Left ventricle myocardium superior (tissue), 1 donor: Measurements from ENCODE around the gene COX4I1. TPM values are rescaled to one million over a fixed set of nuclear protein-coding genes. Genes with fewer than 3 reads are reported as not detected.

Source experiments
- ATAC-seq: fragments of 200-7000 bp; cut with Tn5 transposase; one replicate; pipeline ENCODE4 v1.9.1; 2020; ENCODE audit warnings: mild to moderate bottlenecking, moderate library complexity
- DNase-seq: peaks from one replicate; pipeline ENCODE4 v3.0.0-alpha.2; 2020
- intact Hi-C: fragments of 100-400 bp; cut with micrococcal nuclease; formaldehyde crosslinking; loops from one replicate; pipeline ENCODE4 v1.11.0; 2022
- total RNA-seq: library from RNA; stranded (reverse); fragmentation: NEBNext Ultra II Directional; extraction: Animal tissue kit (Norgen Biotek cat#: 25700); gene quantifications from one replicate; pipeline ENCODE4 v1.2.1, GENCODE V29; 2021
- donor health status: DM: no; HTN: yes; CAD: no; lungs with severe emphysema.

COX4I1 gene
- total RNA-seq, 1 donor from 2014 or later: 2,116 TPM

DNA sequence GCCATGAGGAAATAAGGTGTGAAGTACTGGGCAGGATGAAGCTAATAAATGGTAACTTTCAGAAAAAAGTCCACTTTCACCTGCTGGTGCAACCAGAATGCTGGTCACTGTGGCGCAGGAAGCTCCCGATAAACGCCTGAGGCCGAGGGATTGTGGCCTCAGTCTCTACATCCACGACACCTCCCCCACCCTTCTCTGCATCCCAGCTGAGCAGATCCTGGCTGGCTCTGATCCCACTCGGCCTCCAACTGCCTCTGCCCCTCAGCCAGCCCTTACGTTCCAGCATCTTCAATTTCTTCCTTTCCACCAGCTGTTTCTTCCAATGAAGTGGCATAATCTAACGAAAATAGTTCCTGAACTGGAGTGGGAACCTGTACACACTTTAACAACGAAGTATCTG lies 49.5 kb downstream of the COX4I1 start:
- intact Hi-C loops: no loop called here
- DNase-seq (no peak), ATAC-seq (no peak)

DNA sequence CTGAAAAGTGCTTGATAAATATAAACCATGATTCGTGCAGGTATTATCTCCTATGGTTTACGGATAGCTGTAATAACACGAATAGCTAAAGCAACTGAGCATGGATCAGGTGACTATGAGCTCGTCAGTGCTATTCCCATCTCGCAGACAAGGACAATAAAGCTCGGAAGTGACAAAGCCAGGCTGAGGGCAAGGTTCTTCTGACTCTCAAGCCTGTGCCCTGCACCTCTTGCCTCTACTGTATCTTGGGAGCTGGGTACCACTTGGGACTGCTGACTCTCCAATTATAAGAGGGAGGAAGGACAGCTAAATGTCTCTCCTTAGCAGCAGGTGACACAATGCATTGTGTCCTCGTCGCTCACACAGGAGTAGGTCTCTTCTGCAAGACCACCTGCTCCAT lies 49.9 kb downstream of the COX4I1 start:
- intact Hi-C loops: no loop called here
- no peak for ATAC-seq
- no peak for DNase-seq

DNA sequence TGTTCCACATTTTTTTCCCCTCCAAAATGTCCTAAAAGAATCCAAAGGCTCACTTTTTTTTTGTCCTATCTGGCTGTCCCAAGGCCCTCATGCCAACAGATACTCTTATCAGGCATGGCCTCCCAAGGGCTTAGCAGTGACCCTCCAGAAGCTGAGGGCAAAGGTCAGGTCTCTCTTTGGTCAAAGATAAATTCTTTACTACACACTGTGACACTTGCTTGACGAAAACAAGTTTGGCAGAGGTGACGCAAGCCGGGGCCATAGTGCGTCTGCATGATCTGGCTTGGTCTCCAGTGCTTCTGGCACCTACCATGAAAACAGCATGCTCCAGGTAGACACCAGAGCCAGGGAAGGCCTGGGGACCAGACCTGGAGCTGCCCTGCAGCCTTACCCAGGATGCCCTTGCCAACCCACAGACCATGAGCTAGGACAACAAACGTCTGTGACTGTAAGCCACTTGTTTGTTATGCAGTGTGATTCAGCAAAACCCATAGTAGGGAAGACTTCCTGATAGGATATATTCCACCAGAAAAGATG lies 50.9 kb downstream of the COX4I1 start:
- ATAC-seq (no peak), DNase-seq (no peak)
- intact Hi-C loops: no loop called here

DNA sequence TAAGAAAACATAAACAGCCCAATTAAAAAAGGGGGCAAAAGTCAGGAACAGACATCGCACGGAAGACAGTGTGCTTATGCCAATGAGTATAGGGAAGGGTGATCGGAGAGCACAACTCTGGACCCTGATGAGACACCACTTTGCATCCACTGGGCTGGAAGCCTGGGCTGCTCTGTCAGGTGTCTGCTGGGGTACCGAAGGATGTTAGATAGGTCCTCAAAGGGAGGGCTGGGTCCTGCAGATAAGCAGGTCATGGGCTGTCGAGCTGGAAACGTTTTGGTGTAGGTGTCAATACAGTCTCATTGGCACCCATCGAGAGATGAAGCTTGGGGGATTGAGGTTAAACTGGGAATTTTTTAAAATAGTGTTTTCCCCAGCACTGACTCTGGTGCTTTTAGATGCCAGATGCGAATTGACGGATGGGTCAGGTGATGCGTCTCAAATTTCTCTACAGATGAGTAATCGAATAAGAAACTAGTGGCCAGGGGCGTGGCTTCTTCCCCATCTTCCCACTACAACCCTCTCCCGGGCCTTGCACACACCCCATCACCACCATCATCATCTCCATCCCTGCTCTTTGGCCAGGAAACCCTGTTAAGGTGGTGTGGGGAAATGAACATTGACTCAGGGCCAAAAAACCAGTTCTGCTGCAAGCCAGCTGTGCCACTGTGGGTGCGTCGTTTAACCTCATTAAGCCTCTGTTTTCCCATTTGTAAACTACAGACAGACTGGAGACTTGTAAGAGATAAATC lies 51.7 kb downstream of the COX4I1 start:
- ATAC-seq: no peak
- intact Hi-C loops: no loop called here
- DNase-seq: no peak

DNA sequence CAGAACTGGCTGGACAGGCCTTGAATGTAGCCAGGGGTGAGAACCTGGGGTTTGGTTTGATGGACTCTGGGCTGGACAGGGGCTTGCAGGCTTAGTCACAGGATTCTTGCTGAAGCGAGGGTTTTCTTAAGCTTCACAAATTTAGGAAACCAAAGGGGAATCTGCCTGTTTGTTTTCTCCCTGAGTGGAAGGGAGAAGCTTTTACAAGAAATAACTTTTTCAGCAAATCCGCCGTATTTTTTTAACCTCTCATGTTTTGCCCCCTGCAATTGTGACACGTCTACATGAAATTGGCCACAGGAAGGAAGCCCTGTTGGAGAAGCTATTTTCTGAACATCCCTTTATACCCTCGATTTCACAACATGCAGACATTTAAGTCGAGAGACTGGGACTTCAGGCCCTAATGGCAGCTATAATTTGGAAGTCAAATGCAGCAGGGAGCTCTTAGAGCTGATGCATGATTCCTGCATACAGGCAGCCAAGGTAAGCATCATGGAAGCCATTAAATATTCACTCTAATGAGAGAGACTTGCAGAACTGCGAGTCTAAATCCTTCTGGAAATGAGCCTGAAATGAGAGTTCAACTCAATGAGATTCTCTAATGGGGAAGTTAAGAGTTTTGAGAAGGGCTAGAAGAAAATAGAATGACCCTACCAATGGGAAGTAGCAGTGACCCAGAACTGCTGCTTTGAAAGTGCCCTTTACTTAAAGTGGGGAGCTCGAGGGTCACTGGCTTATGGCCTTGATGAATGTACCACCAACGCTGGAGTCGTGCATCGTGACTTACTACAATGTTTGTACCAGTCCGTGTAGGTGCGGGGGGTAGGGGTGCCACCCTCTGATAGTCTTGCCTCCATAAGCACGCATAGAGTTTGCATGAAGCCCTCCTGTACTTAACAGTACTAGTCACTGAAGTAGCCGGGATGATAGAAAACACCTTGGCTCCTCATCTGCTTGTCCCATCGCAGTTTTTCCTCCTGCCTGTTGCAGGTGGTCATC lies 54.4 kb downstream of the COX4I1 start:
- intact Hi-C loops: no loop called here
- ATAC-seq (peak; percentile 48), DNase-seq (no peak)

DNA sequence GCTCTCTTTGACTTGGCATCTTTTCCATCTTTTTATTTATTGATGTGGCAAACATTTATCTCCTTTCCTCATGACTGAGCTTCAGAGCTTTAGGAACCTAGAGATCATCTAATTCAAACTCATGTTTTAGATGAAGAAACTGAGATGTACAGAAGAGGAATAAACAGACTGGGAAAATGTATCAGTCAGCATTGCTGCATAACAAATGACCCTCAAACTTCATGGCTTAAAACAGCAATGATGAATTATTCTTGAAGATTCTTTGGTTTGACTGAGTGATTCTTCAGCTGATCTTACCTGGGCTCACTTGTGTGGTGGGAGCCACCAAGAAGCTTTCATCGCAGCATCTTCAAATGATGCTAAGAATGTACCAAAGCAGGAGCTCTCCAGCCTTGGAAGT lies 55.4 kb downstream of the COX4I1 start:
- intact Hi-C loops: no loop called here
- DNase-seq: no peak
- no peak for ATAC-seq

DNA sequence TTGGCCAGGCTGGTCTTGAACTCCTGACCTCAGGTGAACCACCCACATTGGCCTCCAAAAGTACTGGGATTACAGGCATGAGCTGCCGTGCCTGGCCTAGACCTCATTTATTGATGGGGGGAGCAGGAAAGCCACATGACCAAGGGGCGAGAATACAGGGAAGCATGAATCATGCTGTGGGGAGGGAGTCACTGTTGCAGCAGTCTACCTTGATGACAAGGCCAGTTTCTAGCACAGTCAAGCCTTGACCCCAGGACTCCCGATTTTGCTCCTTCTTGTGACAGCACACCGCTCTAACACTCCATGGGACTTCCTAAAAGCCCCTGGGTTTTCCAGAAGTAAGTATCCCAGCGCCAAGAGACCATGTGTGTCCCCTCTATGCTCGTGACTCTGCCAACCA lies 56.6 kb downstream of the COX4I1 start:
- ATAC-seq: no peak
- intact Hi-C loops: no loop called here
- DNase-seq: no peak

DNA sequence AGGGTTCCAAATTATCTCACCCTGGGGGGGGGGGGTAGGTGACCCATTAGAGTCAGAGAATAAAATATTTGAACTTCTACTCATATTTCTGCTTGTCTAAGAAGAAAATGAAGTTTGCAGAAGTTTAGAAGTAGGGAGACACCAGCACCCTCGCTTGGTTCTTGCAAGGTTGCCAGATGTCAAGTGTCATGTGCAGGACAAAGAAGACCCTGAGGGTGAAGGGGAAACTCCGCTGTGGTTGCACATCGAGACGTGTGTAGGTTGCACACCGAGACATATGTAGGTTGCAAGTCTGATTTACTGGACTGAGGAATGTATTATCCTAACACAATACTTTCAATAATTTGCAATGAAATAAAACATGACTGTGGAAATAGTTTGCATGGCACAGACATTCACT lies 57.1 kb downstream of the COX4I1 start:
- intact Hi-C loops: no loop called here
- no peak for ATAC-seq
- no peak for DNase-seq

Other genes starting within 250 kb of the COX4I1 start
- 40.4 TPM for gene GSE1, start 186.4 kb upstream of the COX4I1 start, total RNA-seq
- gene GINS2, start 110.7 kb upstream of the COX4I1 start, total RNA-seq: 0.42 TPM
- 1.7 TPM for gene C16orf74, start 48.6 kb upstream of the COX4I1 start, total RNA-seq
- gene EMC8, start 151 bp upstream of the COX4I1 start, total RNA-seq: 25.4 TPM
- gene IRF8, start 99.5 kb downstream of the COX4I1 start, total RNA-seq: 3.5 TPM